ENCODE measurements around the gene FARS2.
A peak's percentile ranks its signal among the peaks of the same experiment; 100 is the strongest.
"Not testable (repeated sequence)": the region's sequence is repeated elsewhere in the genome, so short reads cannot be mapped to it uniquely, and the experiment has no call there.

Gene FARS2

DNA sequence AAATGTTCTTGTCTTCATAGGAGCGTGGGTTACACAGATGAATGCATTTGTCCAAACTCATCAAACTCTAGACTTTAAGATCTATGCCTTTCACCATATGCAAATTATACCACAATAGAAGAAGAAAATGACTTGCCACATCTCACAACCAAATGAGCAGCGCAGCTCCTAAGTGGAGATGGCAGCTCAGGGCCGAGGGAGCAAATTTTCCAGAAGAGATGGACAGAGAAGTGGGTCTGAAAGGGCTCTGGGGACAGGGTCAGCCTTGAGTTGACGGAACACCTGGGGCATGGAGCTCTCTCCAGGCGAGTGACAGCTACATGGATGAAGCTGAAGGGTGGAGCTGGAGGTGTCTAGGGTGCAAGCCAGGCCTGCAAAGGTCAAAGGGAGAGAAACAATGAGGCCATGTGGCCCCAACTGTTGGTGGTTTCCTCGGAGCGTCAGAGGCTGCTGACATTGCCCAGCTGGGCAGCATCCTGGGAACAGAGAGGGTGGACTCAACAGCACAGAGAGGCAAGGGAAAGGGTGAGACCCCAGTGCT is 517.1 kb downstream of the FARS2 start:
- DNase-seq: no peak

GRCh38 chr6:5778906-5779305 is 517.6 kb downstream of the FARS2 start:
- no peak for DNase-seq

- no peak for DNase-seq
These were observed 519.7 kb downstream of the FARS2 start for GRCh38 chr6:5781019-5781418.

GRCh38 chr6:5781966-5782556 is 520.7 kb downstream of the FARS2 start:
- no peak for DNase-seq

DNA sequence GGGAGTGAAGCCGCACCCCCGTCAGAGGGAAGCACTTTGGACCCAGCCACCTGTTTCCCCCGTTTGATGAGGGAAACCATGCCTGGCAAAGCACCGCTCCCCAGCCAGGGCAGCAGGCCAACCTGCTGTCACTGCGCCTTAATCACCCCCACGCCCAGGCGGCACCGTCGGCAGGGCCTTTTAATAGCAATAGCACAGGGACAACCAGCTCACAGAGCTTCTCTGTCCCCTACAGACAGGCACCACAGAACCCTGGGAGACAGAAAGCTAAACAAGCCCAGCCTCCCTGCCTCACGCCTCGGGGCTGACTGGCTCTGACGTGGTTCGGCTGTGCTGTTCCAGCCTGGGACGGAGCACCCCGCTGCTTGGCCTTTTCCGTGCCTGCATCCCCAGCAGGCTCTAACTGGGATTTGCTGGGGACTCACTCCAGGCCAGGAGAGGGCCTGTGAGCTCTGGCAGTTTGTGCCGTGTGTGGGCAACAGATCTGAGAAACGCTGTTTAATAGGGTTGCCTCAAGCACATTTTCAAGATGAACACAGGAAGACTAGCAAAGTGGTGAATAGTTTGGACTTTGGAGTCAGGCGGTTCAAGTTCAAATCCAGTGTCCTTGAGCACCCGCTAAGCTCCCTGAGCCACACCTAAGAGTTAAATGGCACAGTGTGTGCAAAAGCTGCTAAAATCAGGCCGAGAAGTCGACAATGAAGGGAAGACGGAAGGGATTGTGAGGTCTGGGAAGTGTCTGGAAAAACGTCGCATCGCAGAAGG is 521.7 kb downstream of the FARS2 start:
- peak; percentile 72 for DNase-seq

DNA sequence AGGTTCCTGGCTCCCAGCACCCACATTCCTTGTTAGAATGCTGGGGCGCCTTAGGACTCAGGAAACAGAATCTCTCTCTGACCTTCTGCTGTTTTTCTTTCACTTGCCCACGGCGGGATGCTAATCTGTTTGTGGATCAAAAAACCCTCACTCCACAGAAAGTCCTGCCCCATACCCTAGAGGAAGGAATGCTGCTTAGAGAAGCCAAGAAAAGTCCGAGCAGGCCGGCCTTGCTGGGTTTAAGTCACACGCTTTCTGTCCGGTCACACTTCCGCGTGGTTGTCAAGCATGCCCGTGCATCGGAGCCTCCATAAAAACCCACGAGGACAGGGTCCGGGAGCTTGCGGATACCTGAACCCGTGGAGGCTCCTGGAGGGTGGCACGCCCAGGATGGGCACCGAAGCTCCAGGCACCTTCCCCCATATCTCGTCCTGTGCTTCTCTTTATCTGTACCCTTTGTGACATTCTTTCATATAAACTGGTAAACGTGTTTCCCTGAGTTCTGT is 522.3 kb downstream of the FARS2 start:
- no peak for DNase-seq

- DNase-seq: no peak
These were observed 523.9 kb downstream of the FARS2 start for GRCh38 chr6:5785249-5785648.

DNA sequence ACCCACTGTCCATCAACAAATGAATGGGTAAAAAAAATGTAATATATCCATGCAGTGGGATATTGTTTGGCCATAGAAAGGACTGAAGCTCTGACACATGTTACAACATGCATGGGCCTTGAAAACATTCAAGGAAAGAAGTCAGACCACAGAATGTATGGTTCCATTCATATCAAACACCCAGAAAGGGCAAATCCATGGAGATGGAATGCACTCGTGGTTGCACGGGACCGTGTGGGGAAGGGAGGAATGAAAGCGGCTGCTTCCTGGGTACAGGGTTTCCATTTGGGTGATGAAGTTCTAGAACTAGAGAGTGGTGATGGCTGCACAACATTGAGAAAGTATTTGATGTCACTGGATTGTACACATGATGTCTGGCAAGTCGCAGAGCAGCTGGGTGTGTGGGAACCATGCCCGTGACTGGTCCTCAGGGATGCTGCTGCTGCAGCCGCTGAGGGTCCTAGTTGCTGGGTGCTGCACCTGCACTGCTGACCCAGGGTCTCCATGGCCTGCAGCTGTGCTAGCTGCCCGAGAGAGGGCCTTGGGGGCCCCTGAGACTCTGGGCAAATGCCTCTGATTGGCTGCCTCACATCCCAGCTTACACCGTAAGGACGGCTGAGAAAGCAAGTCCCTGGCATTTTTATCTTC is 525.1 kb downstream of the FARS2 start:
- no peak for DNase-seq

DNA sequence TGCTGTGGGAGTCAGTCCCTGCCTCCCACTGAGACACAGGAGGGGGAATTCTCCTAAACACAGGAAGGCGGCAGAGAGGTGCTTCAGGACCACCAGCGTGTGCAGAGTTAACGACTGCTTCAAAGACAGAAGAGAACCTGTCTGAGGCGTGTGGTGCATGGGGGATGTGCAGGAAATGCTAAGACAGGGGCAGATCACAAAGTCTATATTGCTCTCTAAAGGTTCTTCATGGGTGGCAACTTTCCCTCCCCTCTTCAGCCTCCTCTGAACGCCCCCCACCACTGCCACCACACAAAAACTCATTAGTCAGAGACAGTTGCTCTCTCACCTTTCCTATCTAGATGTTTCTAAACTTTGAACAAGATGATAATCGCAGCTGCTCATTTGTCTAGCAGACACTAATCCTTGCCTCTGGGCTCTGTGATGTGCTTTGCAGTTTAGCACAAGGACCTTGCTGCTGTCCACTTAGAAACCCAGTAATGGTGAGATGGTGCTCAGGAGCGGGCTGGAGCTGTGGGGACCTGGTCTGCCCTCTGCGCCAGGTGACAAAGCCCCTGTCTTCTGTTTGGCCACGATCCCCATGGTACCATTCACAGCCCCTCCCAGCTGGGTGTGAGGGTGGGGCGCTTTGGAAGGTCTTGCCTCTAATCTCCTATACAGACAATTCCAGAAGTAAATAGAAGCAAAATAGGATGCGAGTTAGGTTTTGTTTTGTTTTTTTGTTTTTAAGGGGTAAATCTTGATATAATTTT is 525.8 kb downstream of the FARS2 start:
- no peak for DNase-seq

- not testable (repeated sequence) for DNase-seq
These were observed 528.1 kb downstream of the FARS2 start for GRCh38 chr6:5789426-5789825.

GRCh38 chr6:5796555-5796954 is 535.2 kb downstream of the FARS2 start:
- not testable (repeated sequence) for DNase-seq

DNA sequence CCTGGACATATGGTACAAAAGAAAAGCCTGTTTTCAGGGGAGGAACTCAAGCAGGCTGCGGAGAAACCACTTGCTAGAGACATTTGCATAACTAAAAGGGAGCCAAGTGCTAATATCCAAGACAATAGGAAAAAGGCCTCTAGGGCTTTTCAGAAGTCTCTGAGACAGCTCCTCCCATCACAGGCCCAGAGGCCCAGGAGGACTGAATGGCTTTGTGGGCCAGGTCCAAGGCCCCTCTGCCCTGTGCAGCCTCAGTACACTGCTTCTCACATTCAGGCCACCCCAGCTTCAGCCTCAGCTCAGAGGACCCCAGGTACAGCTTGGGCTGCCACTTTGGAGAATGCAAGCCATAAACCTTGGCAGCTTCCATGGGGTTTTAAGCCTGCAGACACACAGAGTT is 545.1 kb downstream of the FARS2 start:
- not testable (repeated sequence) for DNase-seq

DNA sequence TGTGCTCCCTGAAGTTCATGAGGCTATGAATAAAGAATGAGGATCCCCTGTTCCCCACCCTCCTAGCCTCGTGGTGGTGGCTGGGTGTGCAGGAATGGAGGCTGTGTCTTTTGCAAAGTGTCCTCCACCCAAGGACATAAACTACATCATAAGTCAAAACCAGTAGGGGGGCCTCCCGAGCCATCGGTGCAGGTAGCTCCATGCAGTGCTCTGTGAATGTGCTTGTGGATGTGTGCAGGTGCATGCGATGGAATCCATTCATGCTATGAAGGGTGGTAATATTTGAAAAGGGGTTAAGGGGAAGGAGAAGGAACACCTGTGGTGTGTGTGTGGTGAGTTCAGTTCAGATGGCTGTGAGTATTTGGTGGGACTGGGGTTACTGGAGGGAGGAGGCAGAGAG is 548.1 kb downstream of the FARS2 start:
- no peak for DNase-seq

- DNase-seq: no peak
These were observed 550.7 kb downstream of the FARS2 start for GRCh38 chr6:5811997-5812396.

GRCh38 chr6:5813625-5814027 is 552.3 kb downstream of the FARS2 start:
- DNase-seq: no peak

- no peak for DNase-seq
These were observed 552.8 kb downstream of the FARS2 start for GRCh38 chr6:5814116-5814515.

- no peak for DNase-seq
These were observed 553.6 kb downstream of the FARS2 start for GRCh38 chr6:5814901-5815300.

DNA sequence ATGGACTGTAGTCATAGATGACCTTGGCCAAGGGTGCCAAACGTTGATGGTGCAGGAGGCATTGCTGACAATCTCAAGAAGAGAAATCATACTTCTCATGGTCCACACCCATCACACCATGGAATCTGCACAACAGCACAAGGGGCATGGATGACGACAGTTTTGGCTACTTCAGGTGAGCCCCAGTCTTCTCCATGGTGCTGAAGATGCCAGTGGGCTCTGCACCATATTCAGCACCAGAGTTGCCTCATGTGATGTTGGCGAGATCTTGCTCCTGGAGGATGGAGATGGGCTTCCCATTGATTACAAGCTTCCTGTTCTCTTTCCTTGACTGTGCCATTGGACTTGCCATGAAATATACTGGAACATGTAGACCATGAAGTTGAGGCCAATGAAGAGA is 556.6 kb downstream of the FARS2 start:
- DNase-seq: no peak

- no peak for DNase-seq
These were observed 557.6 kb downstream of the FARS2 start for GRCh38 chr6:5818959-5819358.
